Kidney glomerular epithelial cell (primary cell): ENCODE measurements around the gene B3GAT1.

ENCODE experiments used
- DNase-seq: peaks from one replicate; lab custom pipeline; 2025; lab: John Stamatoyannopoulos, UW

Gene B3GAT1

DNA sequence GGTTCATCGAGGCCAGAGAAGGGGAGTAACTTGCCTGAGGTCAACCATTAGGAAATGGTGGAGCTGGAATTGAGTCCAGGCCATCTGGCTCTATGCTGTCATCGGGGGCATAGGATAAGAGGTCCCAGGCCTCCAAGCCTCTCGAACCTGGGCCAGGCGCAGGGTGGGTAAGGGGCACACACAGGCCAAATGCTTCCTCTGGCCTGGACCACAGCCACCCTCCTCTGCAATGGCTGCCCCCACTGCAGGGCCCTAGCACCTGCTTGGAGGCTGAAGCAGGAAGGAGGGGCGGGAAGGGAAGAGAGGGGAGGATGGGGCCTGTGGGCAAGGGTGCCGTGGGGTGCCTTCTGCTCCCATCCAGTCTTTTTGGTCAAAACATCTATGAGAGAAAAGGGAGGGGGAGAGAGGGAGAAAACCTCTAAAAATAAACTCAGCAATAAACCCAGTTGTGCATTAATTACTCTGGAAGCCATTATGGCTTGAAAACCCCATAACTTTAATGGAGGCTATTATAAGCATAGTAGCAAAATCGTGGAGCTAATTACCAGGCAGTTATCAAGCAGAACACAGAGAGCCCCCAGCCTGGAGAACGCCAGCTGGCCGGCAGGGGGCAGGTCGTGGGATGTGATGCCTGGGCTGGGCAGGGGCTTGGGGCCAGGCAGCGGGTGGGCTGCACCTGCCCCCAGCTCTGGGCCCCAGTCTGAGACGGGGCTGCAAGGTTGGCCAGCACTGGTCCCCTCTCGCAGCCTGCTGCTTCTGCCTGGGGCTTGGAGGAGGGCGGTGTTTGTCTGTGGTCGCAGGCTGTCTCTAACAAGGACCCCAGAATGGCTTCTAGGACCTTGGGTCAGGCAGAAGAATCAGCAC, 21.1 kb downstream of the B3GAT1 start:
- no peak for DNase-seq

DNA sequence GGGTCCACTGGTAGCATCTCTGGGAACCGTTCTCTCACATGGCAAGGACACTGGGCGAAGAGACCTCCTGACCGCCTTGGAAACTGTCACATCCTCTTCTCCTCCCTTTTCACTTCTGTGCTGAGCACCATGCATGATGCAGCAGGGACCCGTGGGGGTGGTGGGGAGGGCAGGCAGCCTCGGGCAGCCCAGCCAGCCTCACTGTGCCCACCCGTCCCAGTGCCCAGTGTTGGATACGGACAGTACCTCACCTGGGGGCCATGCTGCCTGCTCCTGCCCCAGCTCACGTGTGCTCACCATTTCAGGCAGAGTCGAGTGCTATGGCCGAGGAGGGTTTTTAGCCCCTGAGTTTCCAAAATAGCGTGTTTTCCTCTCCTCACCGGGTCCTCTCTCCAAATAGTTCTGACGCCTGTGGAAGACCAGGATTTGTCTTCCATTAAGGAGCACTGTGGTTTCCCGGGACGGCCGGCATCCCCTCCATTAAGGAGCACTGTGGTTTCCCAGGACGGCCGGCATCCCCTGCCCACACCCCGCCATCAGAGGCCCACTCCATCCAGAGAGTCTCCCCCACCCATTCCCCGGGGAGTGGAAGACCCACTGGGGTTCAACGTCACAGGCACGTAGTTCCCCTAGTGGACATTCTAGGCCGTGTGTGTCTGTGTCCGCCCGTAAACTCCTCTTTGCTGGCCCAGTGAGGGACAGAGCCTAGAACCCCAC, 22.4 kb downstream of the B3GAT1 start:
- DNase-seq: no peak

GRCh38 chr11:134388590-134388989, 23.5 kb downstream of the B3GAT1 start:
- DNase-seq: no peak

- DNase-seq: no peak
Observed at GRCh38 chr11:134387501-134387900, 24.5 kb downstream of the B3GAT1 start.

DNA sequence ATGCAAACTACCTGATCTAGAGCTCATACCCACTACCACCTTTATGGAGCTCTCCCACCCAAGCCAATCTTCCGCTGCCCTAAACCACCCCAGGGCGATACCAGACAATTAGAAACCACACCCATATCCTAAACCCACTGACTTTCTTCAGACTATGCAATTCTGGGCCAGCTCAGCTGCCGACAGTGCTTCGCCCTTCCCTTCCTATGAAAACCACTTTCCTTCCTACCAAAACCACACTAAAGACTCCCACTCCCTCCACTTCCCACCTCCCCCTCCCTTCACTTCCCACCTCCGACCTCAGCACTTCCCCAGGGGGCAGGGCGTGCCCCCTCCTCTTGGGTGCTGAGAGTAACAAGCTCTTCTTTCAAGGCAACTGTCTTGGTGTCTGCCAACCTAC, 25.1 kb downstream of the B3GAT1 start:
- DNase-seq: no peak

DNA sequence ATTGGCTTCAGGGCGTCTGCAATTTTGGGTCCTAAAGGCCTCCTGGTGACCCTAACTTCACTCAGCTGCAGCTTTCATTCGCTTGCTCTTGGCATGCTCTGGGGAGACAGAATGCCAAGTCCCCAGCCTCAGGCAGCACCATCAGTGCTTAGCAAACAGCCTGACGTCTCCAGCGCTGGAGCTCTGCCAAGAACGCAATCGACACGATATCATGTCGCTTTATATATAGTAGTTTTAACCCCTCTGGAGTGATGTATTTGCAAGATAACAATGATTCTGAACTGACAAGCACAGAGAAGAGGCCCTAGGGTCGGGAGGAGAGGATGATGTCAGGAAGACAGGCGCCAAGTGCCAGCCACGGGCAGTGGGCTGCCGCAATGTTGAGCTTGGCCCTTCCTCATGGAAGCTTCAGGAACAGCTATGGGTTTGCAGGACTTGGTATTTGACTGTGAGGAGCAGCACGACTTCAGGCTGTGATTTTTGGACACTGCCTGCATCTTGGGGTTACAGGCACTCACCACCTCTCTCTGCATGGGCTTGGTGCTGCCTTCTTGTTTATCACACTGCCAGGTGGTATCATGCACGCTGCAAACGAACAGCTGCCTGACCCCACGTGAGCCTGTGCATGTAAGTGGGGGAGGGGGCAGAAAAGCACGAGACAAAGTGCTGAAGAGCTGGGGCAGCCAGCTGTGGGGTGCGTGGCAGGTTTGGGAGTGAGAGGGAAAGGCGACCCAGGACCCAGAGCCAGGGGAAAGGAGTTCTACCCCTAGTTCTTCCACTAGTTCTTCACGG, 26.1 kb downstream of the B3GAT1 start:
- no peak for DNase-seq

GRCh38 chr11:134385171-134385570, 26.9 kb downstream of the B3GAT1 start:
- DNase-seq: no peak

- no peak for DNase-seq
Observed at GRCh38 chr11:134384406-134384805, 27.6 kb downstream of the B3GAT1 start.

DNA sequence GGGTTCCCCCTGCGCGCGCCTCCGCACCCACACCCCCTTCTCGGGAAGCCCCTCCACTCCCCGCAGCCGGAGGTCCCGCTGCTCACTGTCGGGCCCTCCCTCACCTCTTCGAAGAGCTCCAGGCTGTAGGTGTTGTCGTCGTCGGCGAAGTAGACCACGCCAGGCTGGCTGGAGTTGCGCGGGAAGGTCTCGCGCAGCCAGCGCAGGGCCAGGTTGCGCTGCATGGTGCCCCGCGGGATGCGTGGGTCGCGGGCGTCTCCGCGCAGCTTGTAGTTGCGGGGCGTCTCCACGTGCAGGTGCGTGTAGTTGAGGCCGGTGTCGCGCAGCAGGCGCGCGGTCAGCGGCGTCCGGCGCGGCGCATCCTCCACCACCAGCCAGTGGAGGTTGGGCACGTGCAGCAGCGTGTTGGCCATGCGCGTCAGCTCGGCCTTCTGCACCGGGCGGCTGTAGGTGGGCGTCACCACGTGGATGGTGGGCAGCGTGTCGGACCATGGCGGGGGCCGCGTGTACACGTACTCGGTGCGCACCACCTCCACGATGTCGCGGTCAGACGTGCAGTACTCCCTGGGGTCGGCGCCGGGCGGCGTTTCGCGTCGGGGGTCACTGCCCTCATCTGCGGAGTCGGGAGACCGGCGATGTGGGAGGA, 28.3 kb downstream of the B3GAT1 start:
- no peak for DNase-seq

- no peak for DNase-seq
Observed at GRCh38 chr11:134382830-134383229, 29.2 kb downstream of the B3GAT1 start.

- DNase-seq: no peak
Observed at GRCh38 chr11:134382257-134382656, 29.8 kb downstream of the B3GAT1 start.

DNA sequence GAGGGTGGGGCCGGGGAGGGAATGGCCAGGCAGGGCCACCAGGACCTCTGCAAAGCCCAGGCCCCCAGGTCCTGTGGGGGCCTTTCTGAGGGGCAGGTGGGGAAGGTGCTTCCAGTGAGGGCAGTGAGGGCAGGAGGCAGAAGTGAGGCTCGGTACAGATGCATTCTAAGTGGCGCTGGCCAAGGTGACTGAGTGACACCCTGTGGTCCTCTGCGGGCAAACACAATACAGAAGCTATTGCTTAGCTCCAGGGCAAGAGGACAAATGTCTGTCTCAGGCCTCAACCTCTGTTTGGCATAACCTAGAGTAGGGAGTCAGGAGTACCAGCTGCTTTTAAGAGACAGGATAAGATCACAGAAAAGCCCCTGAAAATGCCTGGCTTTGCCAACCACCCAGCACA, 31.3 kb downstream of the B3GAT1 start:
- no peak for DNase-seq

- DNase-seq: no peak
Observed at GRCh38 chr11:134380229-134380628, 31.8 kb downstream of the B3GAT1 start.

GRCh38 chr11:134379241-134379640, 32.8 kb downstream of the B3GAT1 start:
- no peak for DNase-seq

DNA sequence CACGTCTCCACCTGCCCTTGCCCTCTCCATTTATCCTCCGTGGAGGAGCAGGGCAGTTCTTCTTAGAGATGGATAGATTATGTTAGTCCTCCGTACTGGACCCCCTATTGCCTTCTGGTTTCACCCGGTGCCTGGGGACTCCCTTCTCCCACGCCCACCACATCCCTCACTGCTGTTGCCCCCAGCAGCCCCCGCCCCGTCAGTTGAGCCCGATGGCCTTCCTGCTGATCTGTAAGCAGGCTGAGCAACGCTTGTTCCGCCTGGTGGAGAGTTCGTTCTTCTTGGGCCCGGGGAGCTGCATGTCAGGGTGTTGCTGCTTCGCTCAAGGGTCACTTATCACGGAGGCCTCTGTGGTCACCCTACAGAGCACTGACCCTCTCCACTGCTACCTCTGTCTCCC, 34.2 kb downstream of the B3GAT1 start:
- DNase-seq: no peak

DNA sequence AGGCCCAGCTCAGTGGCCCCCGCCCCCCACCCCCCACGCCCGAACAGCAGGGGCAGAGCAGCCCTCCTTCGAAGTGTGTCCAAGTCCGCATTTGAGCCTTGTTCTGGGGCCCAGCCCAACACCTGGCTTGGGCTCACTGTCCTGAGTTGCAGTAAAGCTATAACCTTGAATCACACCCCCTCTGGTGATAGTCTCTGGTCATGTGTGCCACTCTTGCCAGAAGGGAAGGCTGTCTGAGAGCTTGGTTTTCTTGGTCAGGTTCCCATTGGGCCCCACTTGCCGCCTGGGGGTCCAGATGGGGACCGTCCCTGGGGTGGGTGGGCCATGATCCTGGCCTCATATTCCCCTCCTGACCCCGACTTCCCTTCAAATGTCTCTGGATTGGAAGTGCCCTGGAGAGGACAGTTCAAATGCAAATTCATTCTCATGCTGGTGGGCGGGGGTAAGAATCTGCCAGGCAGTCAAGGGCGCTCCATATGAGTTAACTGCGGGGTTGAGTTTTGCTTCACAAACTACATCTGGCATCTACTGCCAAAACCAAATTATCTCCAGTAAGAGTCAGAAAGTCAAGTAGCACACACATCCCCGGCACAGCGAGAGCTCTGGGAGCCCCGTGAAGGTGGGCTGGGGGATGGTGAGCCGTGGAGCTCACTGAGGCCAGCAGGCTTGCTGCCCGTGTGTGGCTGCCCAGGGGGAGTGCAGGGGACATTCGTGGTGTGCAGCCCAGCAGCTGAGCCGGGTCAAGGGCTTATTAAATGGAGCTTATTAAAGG, 35.7 kb downstream of the B3GAT1 start:
- DNase-seq: no peak

DNA sequence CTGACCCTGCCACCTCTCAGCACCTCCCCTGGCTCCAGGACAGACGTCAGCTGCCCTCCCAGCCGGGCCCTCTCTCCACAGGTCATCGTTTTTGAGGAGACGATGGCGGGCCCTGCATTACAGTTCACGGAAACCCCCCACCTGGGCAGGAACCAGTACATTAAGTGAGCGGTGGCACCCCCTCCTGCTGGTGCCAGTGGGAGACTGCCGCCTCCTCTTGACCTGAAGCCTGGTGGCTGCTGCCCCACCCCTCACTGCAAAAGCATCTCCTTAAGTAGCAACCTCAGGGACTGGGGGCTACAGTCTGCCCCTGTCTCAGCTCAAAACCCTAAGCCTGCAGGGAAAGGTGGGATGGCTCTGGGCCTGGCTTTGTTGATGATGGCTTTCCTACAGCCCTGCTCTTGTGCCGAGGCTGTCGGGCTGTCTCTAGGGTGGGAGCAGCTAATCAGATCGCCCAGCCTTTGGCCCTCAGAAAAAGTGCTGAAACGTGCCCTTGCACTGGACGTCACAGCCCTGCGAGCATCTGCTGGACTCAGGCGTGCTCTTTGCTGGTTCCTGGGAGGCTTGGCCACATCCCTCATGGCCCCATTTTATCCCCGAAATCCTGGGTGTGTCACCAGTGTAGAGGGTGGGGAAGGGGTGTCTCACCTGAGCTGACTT, 37.0 kb downstream of the B3GAT1 start:
- no peak for DNase-seq

- no peak for DNase-seq
Observed at GRCh38 chr11:134374171-134374570, 37.9 kb downstream of the B3GAT1 start.

GRCh38 chr11:134373591-134374052, 38.4 kb downstream of the B3GAT1 start:
- no peak for DNase-seq

GRCh38 chr11:134372961-134373360, 39.1 kb downstream of the B3GAT1 start:
- DNase-seq: no peak

GRCh38 chr11:134372536-134372935, 39.5 kb downstream of the B3GAT1 start:
- no peak for DNase-seq
